Activated T-cell treated with anti-CD3 and anti-CD28 coated beads for 48 hours (primary cell): ENCODE data around the gene CIITA.

ENCODE experiments used
- DNase-seq: peaks from one replicate; pipeline ENCODE4 v3.0.0-alpha.2; 2020; ENCODE audit warnings: low read depth

CIITA gene

DNA sequence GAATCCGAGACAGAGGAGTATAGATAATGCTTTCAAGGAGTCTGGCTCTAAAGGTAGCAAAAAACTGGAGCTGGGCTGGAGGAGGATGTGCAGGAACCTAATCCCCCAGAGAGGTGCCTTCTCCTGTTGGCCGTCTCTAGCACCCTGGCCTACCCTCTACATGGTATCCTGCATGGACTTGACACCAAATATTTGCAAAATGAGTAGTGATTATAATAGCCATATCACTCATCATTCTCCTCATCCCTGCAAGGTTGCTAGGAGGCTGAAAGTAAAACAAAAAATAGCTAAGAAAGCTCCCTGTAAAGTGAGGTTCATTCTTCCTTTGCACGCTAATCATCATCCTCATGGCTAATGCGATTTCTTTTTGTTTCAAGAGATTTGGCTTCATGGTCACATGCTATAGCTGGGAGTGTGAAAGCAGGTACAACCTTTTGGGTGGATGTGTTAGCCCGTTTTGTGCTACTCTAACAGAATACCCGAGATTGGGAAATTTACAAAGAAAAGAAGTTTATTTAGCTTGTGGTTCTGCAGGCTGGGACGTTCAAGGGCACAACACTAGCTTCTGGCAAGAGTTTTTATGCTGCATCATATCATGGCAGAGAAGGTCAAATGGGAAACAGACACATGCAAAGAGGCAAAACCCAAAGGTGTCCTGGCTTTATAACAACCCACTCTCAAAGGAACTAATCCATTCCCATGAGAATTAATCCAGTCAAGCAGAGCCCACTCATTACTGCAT, 27.1 kb upstream of the CIITA start:
- no peak for DNase-seq

DNA sequence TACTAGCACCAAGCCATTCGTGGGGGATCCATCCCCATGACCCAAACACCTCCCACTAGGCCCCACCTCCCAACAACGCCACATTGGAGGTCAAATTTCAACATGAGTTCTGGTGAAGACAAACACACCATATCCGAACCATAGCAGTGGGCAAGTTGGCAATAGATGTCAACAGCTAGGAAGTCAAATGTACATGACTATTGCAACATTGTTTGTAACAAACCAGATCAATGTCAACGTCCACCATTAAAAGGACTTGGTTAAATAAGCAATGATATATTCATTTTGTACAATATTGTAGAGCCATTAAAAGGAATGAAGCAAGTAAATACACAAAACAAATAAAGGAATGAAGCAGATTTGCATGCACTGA, 26.5 kb upstream of the CIITA start:
- no peak for DNase-seq

DNA sequence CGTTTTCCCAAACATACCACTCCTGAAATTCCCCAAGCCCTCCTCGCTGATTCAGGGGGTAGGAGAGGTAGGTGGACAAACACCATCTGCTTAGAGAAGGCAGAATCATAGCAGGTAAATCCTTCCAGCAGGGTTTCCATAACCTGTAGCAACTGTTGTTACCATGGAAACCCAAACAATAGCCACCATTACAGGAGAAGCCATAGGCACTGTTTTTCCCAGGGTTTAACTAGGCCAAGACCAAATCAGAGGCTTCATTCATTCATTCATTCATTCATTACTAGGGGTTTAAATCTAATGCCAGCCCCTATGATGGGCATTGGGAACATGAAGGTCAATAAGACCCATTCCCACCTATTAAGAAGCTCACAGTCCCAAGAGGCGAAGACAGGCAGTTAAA, 25.5 kb upstream of the CIITA start:
- DNase-seq, result no peak

DNA sequence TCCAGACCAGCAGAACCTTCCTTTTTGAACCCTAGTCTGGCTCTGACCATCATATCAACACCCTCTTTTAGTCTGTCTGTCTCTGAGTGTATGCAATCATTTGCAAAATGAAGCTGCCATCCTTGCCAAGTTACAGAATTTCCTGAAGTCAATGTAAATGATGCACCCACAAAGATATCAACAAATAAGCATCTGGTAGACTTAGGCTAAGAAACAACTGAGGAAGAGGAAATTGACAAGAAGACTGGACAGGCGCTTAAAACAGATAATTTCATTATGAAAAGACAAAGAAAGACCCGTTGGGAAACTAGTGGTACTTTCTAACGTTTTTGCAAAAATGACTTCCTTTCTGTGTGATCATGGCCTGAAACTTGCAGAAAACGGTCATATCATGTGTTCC, 24.7 kb upstream of the CIITA start:
- DNase-seq, result no peak

DNA sequence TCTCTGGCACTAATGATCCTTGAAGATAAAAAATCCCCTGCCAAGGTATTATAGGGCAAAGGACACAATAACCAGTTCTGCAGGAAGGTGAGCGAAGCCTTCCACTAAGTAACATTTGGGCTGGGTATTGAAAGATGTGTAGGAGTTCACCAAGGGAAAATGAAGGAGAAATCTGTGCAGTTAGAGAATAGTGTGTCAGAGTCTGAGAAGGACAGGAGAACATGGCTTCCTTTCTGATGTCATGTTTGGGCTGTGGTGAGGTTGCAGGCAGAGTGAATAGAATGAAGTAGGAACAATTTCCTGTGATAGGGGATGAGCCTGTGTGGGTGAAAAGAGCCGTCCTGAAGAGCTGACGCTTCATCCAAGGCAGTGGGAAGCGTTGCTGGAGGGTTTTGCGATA, 24.1 kb upstream of the CIITA start:
- no peak for DNase-seq

DNA sequence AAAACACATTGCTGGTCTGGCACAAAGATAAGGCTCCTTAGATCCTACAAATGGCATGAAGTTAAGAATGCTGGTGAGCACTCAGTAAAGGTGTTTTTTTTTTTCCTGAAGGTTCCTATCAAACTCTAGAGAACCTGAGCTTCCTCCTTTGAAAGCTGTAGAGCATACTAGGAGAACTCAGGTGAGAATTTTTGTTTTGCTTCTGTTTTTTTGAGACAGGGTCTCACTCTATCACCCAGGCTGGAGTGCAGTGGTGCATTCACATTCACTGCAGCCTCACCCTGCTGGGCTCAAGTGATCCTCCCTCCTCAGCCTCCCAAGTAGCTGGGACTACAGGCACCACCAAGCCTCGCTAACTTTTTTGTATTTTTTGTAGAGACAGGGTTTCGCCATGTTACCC, 21.0 kb upstream of the CIITA start:
- no peak for DNase-seq

DNA sequence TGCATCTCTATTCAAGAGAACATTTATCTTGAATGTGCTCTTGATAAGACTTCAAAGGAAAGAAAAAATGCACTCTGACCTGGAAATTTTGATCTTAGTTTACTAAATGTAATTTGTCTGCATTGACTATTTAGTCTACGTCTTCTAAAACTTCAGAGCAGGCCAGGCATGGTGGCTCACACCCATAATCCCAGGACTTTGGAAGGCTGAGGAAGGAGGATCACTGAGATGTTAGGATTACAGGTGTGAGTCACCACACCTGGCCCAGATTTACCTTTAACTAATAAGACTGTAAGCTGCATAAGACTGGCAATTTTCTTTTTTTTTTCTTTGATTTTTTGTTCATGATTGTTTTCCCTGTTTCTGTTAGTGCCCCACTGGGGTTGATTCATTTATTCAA, 18.8 kb upstream of the CIITA start:
- DNase-seq, result no peak

DNA sequence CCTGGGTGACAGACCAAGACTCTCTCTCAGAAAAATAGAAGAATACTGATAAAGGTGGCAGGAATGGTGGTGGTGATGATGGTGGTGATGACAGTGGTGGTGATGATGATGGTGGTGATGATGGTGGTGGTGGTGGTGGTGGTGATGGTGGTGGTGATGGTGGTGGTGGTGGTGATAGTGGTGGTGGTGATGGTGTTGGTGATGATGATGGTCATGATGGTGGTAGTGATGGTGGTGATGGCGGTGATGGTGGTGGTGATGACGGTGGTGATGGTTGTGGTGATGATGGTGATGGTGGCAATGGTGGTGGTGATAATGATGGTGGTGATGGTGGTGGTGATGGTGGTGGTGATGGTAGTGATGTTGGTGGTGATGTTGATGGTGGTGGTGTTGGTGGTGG, 18.0 kb upstream of the CIITA start:
- DNase-seq, result no peak

DNA sequence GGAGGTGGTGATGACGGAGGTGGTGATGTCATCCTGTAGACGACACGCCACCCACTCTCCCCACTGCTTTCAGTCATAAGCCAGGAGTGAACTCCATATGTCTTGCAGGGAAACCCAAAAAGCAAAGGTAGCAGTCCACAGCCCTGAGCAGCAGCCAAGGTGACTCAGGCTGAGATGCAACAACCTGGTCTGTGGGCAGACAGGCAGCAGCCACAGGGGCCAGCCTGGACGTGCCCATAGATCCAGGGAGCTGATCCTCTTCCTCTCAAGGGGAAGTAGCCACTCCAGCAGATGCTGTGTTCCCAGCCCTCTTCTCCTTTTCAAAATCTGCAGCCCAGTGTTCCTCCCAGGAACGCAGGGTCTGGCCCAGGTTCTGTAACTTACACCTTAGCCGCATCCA, 17.3 kb upstream of the CIITA start:
- DNase-seq, result no peak

DNA sequence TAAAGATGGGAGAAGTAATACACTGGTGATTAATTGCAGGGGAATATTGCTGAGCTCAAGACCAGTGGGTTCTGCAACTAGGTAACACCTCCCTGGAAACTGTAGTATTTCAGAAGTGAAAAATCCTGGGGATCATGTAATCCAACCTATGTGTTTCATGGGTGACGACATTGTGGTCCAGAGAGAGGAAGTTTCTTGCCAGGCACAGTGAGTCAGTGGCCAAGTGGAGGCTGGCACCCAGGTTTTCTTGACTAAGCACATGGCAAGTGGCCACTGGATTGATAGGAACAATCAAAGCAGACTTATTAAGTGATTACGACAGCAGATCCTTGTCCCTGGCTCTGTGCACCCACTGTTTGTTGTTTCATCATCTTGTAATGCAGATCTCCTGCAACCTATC, 14.6 kb upstream of the CIITA start:
- DNase-seq, result no peak

DNA sequence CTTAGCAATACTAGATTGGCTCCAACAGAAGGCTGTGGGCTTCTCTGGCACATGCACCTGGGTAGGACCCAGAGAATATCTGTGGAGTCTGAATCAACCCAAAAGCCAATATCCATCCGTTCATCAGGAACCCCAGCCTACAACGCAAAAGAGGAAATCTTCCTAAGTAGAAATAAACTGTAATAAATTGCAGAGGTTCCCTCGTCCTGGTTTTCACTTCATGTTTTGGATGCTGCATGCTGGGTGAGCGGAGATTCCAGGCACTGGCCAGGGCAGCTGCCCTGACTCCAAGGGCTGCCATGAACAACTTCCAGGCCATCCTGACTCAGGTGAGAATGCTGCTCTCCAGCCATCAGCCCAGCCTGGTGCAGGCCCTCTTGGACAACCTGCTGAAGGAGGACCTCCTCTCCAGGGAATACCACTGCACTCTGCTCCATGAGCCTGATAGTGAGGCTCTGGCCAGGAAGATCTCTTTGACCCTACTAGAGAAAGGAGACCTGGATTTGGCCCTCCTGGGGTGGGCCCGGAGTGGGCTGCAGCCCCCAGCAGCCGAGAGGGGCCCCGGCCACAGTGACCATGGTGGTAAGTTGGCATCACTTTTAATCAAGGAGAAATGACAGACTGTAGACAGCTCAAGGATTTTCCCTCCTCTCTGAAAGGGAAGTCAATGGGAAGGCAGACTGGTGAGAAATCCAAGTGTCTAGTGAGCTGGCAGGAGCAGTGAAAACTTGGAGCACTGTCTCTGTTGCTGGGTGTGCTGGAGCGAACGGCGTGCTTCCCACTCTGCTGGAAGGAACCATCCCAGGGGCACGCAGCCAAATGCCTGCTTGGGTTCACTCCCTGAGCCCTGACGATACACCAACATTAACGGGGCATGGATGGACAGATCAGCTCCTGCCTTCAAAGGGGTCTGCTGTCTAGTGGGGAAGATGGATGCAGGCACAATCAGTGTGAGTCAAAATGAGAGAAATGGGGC, 10.7 kb upstream of the CIITA start:
- no peak for DNase-seq

DNA sequence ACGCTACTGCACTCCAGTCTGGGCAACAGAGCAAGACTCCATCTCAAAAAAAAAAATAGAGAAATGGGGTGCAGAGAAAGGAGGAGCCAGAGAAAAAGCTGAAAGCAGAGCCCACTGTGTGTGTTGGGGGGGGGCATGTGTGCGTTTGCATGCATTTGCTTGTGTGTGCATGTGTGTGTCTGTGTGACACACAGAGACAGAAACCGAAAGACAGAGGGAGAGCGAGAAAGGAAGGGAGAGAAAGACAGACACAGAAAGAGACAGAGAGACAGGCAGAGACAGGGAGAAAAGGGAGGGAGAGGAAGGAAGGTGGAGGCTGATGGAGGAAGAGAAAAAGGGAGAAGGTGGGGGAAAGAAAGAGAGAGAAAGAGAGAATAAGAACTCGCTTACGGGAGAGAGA, 9.8 kb upstream of the CIITA start:
- DNase-seq, result no peak

DNA sequence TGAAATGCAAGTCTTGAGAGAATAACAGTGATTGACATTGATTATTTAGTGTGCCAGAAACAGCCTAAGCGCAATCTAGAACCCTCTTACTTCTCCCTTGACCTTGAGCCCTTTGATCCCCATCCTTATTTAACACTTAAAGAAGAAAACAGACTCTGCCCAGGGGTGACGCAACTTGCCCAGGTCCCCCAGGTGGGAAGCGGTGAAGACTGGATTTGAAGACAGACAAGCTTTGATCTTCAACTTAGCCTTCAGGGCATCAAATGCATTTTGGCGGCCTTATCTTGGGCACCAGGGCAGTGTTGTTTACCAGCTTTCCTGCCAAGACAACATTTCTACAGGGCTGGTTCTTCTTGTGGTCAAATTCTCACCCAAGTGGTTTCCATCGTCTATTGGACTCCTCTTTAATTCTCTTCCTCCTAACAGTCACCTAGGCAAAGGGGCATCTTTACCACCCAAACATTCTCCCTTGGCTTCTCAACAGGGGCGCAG, 8.9 kb upstream of the CIITA start:
- no peak for DNase-seq

DNA sequence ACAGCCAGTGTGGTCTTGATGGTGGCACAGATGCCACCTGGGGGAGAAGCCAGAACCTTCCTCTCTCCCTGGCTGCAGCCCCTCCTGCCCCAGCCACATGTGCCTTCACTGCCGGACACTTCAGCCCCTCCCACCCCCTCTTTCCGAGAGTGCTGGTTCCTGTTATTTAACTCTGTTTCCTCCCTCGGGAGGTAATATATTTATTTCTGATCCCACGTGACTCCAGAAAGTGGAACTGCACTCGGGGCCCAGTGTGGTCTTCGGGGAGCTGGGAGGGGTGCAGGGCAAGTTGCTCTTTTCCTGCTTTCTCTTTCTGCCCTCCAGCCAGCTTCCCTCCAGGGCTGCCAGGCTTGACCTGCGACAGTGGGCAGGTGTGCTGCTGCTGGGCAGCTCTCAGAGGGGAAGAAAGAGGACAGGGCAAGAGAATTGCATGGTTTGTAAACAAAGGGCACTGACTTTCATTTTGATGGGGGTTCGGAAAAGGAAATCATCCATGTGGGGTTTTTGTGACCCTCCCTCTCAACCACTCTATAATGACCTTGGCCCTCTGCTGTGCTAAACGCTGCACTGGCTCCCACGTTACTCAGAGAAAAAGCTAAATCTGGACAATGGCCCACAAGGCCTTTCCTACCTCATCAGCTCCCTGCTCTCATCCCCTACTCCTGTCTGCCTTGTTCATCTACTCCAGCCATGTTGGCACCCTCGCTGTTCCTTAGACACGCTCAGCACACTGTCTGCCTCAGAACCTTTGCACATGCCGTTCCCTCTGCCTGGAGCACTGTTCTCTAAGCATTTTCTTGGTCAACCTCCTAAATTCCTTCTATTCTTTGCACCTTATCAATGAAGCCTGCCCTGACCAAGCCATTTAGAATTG, 8.2 kb upstream of the CIITA start:
- no peak for DNase-seq

DNA sequence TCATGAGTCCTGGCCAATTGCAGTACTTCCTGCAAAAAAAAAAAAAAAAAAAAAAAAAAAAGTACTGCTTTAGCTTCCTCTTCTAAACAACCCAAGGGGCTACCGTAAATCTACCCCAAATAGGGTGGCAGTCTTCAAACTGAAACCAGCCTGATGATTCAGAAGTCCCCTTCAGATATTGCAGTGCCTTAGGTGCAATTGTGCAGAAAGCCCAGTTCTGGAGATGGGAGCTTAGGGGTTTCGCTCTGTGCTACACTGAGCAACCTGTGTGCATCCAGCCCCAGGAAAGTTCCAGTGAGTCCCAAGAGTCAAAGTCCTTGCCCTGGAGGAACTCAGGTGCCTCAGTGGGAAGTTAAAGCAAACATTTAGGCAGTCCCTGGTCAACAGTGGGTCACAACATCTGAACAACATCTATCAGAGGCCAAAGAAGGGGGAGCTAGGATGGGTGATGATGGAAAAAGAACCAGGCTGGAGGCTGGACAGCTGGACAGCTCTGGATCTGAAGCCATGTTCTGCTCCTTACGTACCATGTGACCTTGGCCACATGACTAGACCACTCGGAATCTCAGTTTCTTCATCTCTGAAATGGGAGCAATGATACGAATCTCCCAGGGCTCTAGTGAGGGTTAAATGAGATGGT, 6.7 kb upstream of the CIITA start:
- no peak for DNase-seq

DNA sequence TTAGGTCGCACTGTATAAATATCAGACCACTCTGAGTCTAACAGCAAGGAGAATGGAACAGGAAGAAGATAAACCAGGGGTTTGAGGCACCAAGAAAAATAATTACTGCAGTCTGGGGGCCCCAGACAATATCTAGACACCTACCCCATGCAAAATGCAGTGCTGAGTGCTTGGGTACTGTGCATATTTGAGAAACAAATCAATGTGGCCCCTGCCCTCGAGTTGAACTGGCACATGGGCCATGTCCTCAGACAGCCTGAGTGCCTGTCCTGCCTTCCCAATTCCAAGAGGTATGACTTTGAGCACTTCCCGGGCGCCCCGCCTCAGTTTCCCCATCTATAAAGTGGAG, 6.2 kb upstream of the CIITA start:
- DNase-seq, result no peak

DNA sequence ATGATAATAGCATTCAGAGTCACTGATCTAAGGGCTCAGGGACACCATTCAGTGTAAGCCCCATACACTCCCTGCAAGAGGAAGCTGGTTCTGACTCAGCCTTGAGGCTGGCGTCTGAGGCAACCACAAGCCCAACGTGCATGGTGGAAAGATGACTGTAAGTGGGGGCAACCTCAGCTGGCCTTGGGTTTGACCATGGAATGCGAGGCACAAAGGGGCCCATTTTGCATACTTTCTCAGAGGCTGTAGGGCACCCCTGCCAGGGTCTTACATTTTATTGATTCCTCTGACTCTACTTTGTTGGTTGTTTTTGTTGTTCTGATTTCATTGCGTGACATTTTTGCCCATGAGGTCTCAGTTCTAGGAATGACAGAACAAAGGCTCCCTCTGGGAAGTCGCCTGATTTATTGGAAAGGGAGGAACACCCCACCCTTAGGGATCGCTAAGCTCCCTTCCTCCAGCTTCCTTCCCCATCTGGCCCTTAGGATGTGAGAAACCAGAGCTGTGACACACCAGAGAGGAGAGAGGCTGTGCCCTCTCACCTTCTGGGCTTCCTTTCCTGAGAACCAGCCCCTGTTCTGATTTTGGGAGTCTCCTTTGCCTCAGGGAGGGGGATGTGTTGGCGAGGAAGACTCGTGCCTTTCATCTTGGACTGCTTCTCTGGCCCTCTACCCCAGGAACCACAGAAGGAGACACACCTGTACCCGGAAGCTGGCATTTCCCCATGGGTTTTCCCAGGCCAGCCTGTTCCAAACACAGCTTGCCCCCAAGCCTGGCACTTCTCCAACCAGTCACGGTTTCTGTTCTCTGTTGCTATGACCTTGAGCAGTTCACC, 5.6 kb upstream of the CIITA start:
- DNase-seq, result peak; percentile 66

DNA sequence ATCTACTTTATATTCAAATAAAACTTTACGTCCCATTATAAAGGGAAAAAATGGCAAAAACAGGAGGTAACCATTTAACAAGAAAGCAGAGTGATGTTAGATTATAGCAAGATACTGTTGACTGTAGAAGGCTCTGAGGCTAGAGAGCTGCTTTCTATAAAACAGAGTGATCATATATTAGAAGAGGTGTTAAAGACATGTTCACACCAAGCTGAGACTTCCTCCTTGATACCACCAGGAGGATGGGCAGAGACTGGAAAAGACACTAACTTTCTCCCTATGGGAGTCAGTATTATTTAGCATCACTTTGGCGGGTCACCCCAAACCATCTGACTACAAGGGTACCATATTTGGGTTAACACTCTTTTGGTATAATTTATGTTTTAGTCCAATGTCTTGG, 687 bp upstream of the CIITA start:
- DNase-seq, result no peak

DNA sequence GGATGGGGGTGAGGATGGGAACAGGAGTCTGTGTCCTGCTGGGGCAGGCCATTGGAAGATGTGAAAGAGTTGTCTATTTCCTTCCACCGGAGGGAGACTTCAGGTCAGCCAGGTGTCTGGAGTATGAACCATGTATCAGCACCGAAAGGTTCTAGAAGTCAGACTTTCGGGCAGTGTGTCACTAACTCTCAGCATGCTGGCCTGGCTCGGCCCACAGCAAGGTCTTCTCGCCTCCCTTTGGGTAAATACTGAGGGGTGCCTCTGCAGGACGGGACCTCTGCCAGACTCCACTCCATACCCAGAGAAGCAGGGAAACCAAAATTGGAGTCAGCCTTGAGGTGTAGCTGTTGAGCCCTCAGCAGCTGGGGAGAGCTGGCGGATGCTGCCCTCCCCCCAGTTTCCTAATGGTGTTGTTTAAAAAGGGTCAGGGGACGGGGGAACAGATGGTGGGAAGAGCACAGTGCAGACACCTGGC, 507 bp downstream of the CIITA start:
- DNase-seq, result no peak

DNA sequence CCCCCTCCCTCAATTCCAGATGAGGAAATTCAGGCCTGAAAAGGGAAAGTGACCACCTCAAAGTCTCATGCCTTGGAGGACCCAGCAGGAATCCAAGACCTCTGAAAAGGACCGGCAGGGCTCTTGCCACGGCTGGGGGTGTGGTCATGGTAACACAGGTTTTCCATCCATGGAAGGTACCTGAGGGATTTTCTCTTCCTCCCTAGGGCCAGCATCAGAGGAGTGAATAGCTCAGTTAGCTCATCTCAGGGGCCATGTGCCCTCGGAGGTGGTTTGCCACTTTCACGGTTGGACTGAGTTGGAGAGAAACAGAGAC, 1.3 kb downstream of the CIITA start:
- no peak for DNase-seq
